Fibroblast of skin of scalp (primary cell): ENCODE measurements around the gene APOO. TPM values are rescaled to one million over a fixed set of nuclear protein-coding genes. Genes with fewer than 3 reads are reported as not detected.

Experiments used
- DNase-seq: peaks from one replicate; pipeline ENCODE4 v3.0.0-alpha.2; 2013
- polyA plus RNA-seq, 2 experiments: library from polyadenylated mRNA; unstranded; fragments of 120-200 nt; gene quantifications; one replicate each; pipeline ENCODE4 v1.2.1, GENCODE V29; 2013; ENCODE audit not compliant: insufficient read length in 2 of 2

The APOO gene
- 20.7 TPM for polyA plus RNA-seq (2013, experiment 1 of 2; ENCODE audit: insufficient read length)
- 22.5 TPM for polyA plus RNA-seq (2013, experiment 2 of 2; ENCODE audit: insufficient read length)

GRCh38 chrX:23907498-23908218 lies at the start of gene APOO, which contains the start of gene CXorf58:
Gene APOO (minus strand): TSS chrX:23907938. CDS start chrX:23907702, 236 bp downstream.
Gene CXorf58 (plus strand): TSS chrX:23908006. CDS start chrX:23910303, 2,297 bp downstream.
- DNase-seq, result peak; percentile 92

DNA sequence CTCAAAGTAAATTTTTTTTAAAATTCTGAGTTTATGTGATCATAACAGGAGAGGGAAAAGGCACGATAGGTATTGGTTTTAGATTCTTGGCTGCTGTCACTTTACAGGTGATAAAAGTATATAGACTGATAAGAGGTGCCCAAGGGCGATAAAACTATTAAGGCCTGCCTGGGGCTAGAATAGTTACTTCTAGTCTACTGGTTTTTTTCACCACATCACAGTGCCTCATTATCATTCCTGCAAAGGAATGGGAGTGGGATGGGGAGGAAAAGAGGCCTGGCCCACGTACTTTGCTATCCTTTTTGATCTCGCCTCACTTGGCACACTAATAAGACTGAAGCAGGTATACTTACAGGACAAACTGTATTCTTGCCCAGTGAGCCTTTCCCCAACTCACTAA lies 46.7 kb upstream of the APOO start:
- DNase-seq, result no peak

DNA sequence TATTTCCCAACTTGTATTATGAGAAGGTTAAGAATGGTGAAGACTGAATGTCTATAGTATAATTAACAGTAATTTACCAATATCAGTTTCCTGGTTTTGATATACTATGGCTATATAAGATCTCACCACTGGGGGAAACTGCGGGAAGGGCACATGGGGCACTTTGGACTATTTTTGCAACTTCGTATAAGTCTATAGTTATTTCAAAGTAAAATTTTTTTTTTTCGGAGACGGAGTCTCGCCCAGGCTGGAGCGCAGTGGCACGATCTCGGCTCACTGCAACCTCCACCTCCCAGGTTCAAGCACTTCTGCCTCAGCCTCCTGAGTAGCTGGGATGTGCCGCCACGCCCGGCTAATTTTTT lies 46.2 kb upstream of the APOO start:
- no peak for DNase-seq

GRCh38 chrX:23952984-23953907 lies 45.5 kb upstream of the APOO start:
- no peak for DNase-seq

DNA sequence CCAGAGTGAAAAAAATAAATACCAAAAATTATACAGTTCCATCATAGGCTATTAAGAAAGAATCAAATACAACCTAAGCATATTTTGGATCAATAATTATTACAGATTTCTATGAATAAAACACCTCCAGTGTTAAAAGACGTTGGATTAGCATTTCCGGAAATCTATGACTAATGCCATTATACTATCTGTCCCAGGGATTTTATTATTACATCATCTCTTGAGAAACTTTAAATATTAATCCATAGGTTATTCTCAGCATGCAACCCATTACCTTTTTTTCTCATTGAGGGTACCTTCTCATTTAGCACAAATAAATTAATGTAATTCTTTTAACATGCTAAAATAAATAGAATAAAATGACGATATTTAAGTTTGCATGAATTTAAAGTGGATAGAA lies 44.7 kb upstream of the APOO start:
- DNase-seq, result no peak

GRCh38 chrX:23945206-23945605 lies 37.5 kb upstream of the APOO start:
- DNase-seq, result peak; percentile 44

DNA sequence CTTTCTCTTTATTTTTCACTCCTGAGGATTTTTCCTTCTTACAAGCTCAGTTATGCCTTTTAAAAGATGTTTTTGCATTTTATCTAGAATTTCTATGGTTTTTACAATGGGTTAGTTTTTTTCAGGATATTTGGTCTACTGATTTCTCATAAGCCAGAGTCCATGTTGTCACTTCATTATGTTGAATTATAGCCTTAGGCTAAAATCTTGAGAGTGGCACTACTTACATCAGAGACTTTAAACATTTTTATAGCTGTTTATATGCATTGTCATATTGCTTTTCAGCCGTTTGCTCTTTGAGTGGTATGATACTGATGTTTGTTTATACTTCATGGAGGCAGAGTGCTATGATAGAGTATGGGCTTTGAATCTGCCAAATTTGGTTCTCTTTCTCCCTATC lies 36.5 kb upstream of the APOO start:
- DNase-seq, result no peak

GRCh38 chrX:23939203-23939602 lies 31.5 kb upstream of the APOO start:
- no peak for DNase-seq

DNA sequence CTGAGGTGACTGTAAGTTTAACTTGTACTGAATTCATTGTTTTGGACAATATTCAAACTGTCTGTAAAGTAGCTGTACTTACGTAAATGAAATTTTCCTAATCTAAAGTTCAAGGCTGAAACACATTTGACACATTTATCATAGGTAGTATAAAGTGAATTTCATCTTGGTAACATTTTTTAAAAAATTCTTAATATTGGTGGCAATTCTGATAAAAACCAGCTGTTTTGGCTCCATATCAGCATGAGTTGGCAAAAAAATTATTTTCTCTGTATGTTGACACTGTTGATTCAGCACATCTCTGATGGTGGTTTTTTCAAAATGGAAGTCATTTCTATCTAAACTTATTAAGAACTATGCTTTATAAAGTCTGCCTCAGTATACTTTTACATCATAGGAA lies 31.0 kb upstream of the APOO start:
- peak; percentile 23 for DNase-seq

DNA sequence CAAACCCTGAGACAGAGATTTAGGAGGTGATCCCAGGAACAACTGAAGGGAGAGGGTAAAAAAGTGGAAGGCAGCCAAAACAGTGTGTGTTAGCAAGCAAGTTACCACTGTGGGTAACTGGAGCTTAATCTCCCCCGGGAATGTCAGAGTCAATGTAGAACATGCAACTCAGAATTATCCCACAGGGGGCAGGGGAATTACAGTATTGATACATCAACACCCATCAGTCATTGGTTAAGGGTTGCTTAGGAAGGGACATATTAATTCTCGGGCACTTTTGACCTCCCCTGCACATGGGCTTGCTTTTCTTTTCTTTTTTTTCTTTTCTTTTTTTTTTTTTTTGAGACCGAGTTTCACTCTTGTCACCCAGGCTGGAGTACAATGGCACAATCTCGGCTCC lies 29.4 kb upstream of the APOO start:
- DNase-seq, result peak; percentile 49

- no peak for DNase-seq
Measured at GRCh38 chrX:23936180-23936579, 28.4 kb upstream of the APOO start.

GRCh38 chrX:23935106-23935505 lies 27.4 kb upstream of the APOO start:
- peak; percentile 22 for DNase-seq

- DNase-seq, result no peak
Measured at GRCh38 chrX:23932046-23932445, 24.3 kb upstream of the APOO start.

GRCh38 chrX:23930894-23931604 lies 23.3 kb upstream of the APOO start:
- no peak for DNase-seq

- no peak for DNase-seq
Measured at GRCh38 chrX:23926015-23926414, 18.3 kb upstream of the APOO start.

DNA sequence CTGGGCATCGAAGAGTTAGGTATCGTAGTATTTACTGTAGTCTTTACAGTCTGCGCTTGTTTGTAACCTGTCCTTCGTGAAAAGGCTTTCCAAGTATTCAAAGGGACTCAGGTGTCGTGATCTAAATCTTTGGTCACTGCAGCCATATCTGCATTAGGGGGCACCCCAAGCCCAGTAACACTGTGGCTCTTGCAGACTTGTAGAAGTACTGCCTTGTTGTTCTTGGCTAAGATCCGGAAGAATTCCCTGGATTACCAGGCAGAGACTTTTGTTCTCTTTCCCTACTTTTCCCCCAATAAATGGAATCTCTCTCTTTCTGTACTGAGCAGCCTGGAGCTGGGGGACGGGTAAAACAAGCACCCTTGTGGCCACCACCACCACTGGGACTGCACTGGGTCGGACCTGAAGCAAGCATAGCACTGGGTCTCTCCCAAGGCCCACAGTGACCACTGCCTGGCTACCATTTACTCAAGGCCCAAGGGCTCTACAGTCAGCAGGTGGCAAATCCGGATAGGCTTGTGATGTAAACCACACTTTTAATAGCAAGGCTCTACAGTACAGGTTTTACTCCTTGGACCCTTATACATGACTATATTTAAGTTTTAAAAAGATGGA lies 12.1 kb upstream of the APOO start:
- peak; percentile 50 for DNase-seq

- DNase-seq, result no peak
Measured at GRCh38 chrX:23919148-23919547, 11.4 kb upstream of the APOO start.

DNA sequence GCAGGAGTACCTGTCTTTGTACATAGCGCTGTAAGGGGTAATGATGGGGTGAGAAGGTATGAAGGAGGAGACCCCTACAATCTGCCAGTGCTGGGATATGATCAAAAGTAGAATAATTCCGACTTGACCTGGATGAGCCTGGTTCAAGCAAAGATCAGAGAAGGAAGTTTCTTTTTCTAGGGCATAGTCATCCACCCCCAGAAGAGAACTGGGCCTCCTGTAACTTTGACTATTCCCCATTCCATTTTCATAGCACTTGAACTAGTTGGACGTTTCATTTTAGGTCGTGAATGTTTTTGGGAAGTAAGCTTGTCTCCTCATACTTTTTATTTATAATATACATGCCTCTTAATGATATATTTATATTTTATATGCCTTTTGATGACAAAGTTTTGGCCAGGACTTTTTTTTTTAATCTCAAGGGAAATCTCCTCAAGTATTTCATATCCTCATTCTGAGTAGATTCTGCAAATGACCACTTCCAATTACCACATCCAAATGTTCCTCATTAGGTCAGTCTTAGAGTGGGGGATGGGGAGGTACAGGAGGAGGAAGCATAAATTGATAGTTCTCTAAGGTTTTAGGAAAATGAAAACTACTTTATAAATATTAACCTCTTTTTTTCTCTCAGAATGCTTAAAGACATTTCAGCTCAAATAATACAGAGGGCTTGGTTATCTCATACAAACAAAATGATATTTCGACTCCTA lies 3.5 kb upstream of the APOO start:
- no peak for DNase-seq

DNA sequence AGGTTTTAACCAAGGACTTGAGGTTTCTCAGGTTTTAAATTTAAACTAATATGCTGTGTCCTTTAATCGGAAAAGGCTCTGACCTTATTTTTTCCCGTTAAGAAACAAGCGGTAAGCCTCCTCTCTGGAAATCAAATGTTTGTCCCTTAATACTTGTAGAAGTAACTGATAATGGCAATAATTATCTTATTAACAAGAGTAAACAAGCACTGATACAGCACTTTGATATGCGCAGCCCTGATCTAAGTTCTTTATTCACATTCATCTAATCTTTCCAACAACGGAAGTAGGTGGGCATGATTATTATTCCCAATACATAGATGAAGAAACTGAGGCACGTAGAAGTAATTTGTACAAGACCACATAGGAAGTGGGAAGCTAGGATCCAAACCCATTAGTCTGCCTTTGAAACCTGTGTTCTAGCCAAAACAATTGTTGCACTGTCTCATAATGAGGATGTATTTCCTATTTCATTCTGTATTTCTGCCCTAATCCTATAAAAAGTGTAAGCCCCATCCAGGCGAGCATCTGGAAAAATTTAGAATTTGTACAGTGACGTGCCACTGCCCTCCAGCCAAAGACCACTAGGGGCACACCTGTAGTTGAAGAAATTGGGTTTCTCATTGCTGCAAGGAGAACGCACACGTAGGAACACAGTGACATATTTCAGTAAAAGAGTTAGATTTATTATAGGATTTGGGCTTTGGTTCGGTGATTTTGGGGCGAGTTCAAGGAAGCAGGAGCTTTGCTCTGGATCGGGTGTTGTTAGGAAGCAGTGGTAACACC lies 674 bp upstream of the APOO start:
- DNase-seq, result no peak

GRCh38 chrX:23907111-23907497 lies 634 bp downstream of the APOO start:
- no peak for DNase-seq

GRCh38 chrX:23904096-23904495 lies 3.6 kb downstream of the APOO start:
- DNase-seq, result no peak
